HG03442 (cell line): ENCODE data around the gene LY86.

ENCODE experiments used
- ATAC-seq: cut with Tn5 transposase; IDR thresholded peaks from one replicate; pipeline ENCODE4 v1.9.1; 2021; ENCODE audit warnings: mild to moderate bottlenecking, moderate library complexity; ENCODE audit not compliant: unreplicated experiment

LY86 gene

DNA sequence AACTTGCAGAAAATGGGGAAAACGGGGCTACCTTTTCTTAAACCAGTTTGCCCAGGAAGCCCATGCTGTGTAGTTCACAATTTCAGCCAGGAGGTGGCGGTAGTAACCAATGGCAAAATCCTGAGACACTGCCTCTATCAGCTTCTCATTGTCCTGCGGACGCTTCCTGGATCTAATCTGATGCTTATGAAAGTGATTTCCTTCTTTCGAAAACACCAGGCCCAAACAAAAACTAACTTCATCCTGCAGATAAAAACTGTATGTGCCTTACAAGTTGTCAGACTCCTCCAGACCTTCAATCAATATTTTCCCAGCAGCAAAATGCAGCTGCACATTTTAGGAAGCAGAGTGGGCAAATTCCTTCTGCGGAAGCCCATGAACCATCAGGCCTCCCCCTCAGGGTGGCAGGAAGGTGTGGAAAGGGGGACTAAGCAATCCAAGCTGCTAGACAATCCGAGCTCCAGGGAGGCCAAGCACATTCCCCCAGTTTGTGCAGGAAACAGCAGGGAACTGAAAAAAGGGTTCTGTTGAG, 88.5 kb downstream of the LY86 start:
- peak; percentile 73 for ATAC-seq

DNA sequence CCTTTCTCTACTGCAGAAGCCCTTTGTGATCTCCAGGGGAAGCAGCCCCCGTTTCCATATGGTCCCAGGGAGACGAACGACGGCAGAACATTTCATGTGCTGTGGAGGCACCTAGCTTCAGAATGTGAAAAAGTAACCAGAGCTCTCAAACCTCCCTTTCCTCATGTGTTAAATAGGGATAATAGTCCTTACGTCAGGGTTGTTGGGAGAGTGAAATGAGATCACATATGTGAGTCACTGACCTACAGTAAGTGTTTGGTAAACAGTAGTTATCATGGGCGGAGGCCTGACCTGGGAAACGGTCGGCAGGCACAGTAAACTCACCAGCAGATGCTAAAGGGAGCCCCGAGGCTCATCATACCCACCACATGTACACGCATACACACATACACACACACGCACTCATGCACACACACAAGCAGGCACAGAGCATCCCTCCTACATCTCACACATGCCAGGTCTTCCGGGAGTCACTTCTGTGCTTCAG, 89.7 kb downstream of the LY86 start:
- ATAC-seq: no peak

DNA sequence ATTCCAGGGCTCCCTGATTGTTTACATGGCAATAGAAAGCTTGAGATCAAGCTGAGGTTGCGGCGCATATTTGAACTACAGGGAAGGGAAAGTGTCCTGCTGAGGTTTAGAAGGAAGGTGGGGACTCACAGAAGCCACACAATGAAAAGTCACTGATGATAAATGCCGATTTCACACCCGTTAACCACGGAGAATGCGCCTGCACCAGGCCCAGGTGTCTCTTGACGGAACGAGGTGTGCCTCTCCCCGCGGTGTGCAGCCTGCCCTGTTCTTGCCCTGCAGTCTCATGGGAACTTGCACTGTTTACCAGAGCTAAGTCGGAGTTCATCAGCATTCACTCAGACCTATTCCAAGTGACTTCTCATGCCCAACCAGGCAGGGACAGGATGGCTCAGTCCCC, 90.3 kb downstream of the LY86 start:
- ATAC-seq: no peak

DNA sequence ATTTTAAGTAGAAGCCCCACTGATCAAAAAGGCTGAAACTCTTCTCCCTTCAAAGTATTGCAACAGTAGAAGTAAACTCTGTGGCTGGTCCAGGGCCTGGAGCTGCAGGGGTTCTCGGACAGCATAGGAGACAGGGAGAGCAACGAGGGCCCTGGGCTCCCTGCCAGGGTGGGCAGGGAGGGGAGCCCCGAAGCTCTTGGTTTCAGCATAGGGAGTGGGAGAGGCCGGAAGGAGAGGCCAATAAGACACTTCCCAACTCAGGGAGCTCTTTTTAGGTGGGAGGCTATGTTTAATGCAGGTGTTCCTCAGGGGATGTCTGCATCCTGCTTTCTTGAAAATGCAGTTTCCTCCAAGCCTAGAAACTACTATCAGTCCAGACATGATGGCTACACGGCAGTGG, 91.1 kb downstream of the LY86 start:
- no peak for ATAC-seq

DNA sequence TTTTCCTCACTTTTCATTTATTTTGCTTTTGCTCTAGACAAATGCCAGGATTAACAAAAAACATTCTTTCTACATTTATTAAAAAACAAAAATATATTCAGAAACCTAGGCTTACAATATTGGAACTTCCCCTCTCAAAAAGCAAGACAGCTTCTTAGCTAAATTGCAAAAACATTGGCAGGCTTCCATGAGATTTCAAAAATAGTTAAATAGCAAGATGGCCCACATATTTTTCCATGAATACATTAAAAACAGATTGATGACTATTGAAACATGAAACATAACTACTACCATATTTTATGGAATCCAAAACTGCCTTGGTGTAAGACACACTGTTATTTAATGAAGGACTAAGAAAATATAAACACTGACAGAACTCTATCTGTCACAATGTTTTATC, 92.0 kb downstream of the LY86 start:
- ATAC-seq: no peak

DNA sequence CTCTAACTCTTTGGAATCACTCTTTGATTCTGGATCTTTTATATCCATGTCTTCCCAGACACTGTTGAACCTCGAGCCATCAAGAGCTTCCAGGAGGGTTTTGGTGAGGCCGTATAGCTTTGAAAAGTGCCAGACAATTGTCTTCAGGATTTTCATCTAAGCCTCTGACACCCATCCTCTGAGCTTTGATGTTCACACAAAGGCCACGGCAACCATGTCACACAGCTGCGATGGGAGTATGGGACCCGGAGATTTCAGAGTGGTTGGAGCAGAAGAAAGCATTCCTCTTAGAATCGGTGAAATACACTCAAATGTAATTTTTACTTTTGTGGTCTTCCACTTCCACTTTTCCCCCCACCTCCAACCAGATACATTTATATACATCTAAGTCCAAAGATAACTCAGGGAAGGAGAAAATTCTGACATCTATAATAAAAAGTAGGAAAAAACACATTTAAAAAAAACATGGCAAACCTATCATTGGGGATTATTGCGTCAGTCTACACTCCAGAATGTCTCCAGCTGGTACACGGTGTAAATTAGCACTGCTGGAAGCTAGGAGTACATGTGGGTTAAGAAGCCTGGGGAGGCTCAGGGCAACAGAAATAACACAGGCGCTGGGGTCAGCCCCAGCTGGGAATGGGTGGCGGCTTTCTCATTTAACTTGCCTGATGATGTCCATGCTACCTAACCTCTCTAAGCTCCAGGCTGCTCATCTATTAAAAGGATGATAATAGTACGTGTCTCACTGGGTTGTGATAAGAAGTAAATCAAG, 92.7 kb downstream of the LY86 start:
- ATAC-seq: no peak

DNA sequence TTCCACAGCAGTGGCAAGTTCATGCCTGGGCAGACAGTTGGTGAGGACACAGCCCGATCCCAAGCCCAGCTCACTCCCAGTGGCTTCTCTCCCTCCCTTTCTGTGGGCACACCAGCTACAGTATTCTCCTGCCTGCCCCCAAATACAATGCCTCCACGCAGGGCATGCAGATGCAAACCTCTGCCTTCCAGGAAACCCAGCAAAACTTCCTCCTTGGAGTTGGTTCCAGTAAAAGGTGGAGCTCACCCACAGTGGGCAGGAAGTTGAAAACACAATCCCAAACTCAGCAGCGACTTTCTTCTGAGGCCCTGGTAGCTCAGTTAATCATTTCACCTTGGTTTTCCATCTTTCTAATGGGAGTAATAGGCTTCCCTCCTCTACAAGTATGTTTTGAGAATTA, 93.7 kb downstream of the LY86 start:
- ATAC-seq: no peak

DNA sequence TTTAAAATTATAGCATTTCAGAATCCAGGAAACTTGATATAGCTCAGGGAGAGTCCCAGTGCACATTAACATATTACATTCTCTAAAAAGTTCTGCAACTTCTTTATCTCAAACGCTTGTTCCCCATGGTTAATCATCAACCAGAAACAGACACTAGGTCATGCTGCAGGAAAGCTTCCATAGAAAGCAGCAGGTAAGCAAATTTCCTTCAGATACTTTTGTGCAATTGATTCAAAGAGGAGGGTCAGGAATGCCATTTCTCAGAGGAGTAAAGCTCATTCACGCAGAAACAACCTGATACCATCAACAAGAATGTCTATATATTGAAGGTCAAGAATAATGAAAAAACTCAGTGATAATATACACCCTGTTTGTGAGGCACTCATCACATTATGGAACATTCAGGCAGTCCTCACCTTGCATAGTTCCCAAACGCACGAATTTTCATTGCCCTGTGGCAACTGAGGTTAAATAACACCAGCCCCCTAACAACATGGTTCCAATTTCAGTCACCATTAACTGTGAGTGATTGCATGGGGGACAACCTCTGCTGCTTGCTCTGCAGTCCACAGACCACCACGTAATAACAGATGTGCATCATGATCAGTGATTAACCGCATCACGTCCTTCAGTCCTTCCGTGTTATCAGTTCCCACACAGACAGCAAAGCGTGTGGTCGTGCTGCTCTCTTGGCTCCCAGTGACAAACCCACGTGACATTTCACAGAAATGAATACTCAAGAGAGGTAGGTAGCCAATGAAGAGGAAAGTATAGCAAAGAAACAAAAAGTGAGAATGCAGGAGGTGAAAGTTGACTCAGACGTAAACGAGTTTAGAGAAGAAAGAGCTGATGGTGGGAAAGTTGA, 95.7 kb downstream of the LY86 start:
- ATAC-seq: peak; percentile 88

DNA sequence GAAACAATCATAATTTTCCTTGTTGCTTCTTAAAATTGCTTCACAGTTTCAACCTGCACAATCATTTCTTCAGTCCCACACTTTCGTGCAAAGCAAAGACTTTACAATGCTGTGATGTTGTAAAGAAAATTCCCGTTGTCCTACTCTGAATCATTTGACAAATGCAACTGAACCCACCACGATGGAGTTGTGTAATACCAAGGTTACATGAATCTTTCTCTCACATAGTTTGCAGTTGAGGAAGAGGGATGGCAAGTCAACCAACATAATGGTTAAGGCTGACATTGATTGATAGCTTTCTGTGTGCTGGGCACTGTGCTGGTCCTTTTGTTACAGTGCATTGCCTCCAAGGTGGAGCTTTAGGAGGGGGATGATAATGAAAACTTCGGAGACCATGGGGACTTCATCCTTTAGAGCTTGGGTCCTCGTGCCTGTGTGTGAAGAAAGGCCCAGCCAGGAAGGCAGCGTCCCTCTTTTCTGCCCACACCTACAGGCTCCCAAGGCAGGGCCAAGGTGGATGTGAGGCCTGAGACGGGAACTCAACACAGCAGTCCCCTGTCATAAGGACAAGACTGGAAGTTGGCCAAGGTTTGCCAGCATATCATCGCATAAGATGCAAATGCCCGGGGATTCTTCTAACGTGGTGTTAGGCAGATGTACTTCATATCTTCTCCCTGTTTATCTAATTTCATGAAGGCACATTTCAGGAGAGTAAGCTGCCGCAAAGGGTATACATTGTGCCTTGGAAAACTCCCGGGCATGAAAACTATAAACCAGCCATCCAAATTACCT, 96.9 kb downstream of the LY86 start:
- no peak for ATAC-seq

DNA sequence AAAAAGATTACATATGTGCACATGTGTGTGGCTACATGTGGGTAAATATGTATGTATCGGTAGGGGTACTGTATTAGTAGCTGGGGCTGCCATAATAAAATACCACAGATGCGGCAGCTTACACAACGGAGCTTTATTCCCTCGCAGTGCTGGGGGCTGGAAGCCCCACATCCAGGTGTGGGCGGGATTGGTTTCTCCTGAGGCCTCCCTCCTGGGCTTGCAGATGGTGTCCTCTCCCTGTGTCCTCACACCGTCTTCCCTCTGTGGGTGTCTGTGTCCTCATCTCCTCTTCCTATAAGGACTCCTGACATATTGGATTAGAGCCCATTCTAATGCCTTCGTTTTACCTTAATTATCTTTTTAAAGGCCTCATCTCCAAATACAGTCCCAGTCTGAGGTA, 97.7 kb downstream of the LY86 start:
- no peak for ATAC-seq

DNA sequence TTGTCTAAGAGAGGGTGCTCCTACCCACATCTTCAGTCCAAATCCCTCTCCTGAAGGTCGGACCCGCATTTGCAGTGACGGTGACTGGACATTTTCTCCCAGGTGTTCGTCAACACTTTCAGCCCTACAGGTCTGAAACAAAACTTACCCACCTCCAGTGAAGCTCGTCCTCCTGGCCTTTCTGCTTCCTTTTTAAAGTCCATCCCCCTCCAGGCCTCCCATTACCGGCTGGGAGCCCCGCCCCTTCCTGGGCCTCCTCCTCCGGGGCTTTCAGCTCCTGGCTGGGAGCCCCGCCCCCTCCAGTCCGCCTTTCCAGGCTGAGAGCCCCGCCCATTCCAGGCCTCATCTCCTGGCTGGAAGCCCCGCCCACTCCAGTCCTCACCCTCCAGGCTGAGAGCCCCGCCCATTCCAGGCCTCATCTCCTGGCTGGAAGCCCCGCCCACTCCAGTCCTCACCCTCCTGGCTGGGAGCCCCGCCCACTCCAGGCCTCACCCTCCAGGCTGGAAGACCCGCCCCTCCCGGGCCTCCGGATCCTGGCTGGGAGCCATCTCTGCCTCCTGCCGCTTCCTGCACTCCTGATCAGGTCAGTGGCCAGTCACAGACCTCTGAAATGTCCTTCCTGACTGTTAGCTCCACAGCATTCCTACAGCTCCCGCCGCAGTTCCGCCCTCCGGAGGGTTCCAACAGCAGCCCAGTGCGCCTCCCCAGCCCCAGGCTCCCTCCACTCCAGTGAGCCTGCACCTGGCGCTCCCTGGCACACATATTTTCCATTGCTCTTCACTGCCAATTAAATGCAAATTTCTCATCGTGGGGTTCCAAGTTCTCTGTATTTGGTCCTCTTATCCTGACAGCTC, 98.5 kb downstream of the LY86 start:
- ATAC-seq: no peak

DNA sequence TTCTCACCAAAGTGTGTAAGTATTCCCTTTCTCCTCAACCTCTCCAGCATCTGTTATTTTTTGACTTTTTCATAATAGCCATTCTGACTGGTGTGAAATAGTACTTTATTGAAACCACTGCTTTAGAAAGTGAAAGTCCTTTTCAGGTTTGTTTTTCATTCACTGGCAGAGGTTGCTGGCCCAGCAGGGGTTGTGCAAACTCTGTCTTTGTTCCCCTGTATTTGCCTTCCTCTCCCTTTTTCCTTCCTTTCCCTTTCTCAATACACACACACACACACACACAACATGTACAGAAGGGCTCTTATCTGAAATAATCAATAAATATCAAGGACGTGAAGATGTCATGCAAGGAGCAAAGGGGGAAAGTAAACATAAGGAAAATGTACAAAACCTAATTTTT, 99.8 kb downstream of the LY86 start:
- ATAC-seq: no peak

DNA sequence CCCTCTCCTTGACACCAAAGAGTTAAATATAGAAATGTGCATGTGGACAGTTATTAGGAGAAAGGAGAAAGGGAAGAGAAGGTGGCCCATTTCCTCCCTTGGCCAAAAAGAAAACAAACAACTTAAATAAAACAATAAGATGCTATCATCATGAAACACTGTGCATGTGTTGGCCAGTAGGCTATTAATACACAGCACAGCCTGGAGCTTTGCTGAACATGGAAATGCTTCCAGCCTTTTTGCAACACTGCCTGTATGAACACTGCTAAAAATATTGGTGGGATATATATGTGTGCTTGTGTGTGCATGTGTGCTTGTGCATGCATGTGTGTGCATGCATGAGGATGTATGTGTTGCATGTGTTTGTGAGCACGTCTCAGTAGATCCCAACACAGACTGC, 100.4 kb downstream of the LY86 start:
- no peak for ATAC-seq

DNA sequence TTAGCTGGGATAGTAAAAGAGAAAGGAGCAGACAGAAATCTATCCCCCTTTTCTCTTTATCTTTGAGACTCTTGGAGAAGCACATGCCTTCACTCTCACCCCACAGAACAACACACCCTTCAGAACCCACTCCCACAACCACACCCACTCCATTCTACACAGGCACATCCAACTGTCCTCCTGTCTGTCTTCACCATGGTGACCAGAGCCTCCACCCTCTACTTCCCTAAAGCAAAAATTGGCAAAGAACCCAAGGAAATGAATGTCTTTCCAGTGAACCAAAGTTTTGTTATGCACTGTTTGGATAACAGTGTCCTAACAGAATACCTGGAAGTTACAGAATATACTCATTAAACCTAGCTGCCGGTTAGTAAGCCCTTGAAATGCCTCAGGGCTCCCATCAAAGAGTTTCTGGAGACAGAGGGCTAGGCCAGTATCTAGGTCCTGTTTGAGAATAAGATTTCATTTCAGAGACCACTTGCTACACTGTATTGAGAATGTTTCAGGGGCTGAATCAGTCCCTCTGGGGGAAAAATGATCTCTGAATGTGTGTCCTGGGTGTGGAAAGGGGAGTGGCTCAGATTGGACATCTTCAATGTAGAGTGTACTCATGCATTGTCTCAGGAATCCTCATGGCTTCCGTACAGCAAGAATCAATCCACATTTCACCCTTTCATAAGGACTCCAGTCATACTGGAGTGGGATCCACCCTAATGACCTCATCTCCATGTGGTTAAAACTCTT, 101.1 kb downstream of the LY86 start:
- ATAC-seq: no peak

DNA sequence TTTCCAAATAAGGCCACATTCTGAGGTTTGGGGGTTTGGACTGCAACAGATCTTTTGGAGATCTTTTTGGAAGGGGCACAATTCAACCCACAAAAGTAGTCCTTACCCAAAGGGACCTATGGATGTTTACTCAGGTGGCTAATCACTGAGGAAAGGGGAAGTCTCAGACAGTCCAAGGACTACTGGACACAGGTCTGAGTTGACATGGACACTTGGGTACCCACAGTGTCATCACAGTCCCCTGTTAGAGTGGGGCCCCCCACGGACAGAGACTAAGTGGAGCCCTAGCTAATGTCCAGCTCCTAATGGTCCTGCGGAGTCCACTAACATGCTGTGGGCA, 101.6 kb downstream of the LY86 start:
- ATAC-seq: no peak

DNA sequence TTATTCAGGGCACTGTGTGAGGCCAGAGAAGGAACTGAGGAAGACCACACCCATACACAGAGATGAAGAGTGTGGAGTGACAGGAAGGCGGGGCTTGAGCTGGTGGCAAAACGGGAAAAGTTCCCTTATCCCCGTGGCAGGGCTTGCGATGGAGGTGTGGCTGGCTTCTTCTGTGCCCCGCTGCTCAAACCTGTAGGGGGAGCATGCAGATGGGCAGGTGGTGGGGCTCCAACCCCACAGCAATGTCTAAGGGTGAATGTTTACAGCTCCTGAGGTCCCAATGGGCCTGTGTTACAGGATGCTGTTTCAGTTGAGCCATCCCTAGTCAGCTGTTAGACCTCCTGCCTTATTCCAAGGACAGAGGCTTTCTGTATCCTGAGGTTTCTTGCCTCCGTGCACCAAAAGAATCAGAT, 105.9 kb downstream of the LY86 start:
- no peak for ATAC-seq

DNA sequence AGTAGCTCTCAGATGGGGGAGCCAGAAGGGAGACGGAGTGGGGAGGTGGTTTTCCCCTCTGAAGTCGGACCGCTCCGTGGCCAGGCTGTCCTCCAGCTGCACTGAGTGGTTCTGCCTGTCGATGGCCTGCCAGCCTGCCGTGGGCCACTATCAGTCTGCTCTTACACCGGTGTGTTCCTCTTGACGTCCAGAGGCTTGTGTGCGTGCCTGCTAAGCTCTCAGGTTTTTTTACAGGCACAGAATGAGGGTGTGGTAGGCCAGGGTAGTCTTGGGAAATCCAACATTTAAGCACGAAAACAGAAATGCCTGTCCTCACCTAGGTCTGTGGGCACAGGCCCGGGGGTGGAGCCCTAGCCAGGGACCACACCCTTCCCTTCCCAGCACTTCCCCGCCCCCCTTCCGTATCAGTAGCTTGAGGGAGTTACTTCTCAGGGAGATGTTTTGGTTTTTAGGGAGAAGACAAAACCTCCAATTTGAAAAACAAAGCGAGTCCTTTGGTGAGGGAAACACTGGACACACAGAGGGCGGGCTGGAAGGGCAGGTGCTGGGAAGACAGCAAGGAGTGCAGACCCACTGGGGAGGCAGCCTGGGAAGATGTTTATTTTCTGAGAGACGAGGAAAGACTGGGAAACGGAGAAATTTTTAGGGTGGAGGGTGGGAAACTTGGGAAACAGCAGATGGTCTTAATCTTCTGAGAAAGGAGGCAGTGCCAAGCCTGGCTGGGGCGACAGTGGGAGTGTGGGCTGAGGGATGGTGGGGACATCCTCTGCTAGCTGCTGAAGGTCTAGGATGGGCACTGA, 106.5 kb downstream of the LY86 start:
- ATAC-seq: no peak

DNA sequence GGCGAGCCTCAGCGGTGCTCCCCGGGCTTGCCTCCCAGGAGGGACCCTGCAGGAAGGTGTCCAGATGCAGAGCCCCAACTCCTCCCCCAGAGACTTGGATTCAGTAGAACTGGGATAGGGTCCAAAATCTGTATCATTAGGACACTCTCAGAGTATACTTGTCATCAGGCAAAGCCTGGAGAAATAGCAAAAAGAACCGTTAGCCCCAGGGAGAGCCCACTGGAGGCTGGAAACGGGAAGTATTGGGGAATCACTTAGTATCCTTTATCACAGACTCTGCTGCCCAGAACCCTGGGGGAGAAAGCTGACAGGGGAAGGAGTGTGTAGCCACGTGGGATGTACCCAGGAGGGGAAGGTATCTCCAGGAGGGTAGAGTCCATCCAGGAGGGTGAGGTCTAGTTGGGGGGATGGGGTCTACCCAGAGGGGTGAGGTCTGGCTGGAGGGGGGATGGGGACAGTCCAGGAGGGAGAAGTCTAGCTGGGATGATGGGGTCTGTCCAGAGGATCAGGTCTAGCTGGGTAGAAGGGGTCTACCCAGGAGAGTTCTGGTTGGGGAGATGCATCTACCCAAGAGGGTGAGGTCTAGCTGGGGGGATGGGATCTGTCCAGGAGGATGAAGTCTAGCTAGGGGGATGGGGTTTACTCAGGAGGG, 107.2 kb downstream of the LY86 start:
- no peak for ATAC-seq
